K562 (cell line): ENCODE measurements around the gene ACAD8. TPM values are rescaled to one million over a fixed set of nuclear protein-coding genes. Genes with fewer than 3 reads are reported as not detected.

Experiments used
- AFF1 ChIP-seq, 2 experiments: fragments of 450-650 bp; IDR thresholded peaks; 2 replicates each; pipeline ENCODE4 v1.6.1; 2018; ENCODE audit warnings: mild to moderate bottlenecking in 2 of 2, low read depth in 1 of 2; ENCODE audit not compliant: partially characterized antibody in 2 of 2
- ARNT ChIP-seq, 2 experiments: fragments of 450-650 bp; IDR thresholded peaks; 2 replicates each; pipeline ENCODE4 v1.6.1; 2016; ENCODE audit warnings: mild to moderate bottlenecking in 1 of 2
- BHLHE40 ChIP-seq: IDR thresholded peaks from 2 replicates; pipeline ENCODE4 v1.6.1; 2011; ENCODE audit warnings: low read length, improper control_type of control experiment
- CREM ChIP-seq: IDR thresholded peaks from 2 replicates; pipeline ENCODE4 v1.6.1; 2014; ENCODE audit warnings: antibody characterized with exemption, low read depth
- ELK1 ChIP-seq: sonication (generic); formaldehyde crosslinking; IDR thresholded peaks from 2 replicates; pipeline ENCODE4 v1.8.1; 2022; ENCODE audit warnings: missing genetic modification reagents
- ETV1 ChIP-seq: fragments of 450-650 bp; conservative IDR thresholded peaks from 2 replicates; pipeline ENCODE4 v1.6.1; 2016; ENCODE audit warnings: missing genetic modification characterization, control low read depth, low read depth, missing compliant biosample characterization
- LCOR ChIP-seq: sonication (generic); formaldehyde crosslinking; IDR thresholded peaks from 2 replicates; pipeline ENCODE4 v1.8.0; 2022; ENCODE audit warnings: mild to moderate bottlenecking, missing genetic modification reagents
- MXI1 ChIP-seq: IDR thresholded peaks from 2 replicates; pipeline ENCODE4 v1.6.1; 2011; ENCODE audit warnings: low read depth, mild to moderate bottlenecking, improper control_type of control experiment, low read length
- MYBL2 ChIP-seq, 2 experiments: fragments of 450-650 bp in 1 of 2; sonication (generic) in 1 of 2; formaldehyde crosslinking in 1 of 2; IDR thresholded peaks; 2 replicates each; pipeline versions ENCODE4 v1.6.1 to v1.8.1; 2017 to 2022; ENCODE audit warnings: borderline replicate concordance in 1 of 2, inconsistent platforms in 1 of 2, low read depth in 1 of 2, mild to moderate bottlenecking in 1 of 2, missing genetic modification reagents in 1 of 2, moderate library complexity in 1 of 2
- NR4A1 ChIP-seq, 2 experiments: fragments of 250-450 bp in 1 of 2; fragments of 450-650 bp in 1 of 2; sonication (Bioruptor Pico) in 1 of 2; IDR thresholded peaks; 2 replicates each; pipeline versions ENCODE4 v1.4.0 to v1.6.1; 2016 to 2020; ENCODE audit warnings: mild to moderate bottlenecking in 2 of 2, missing compliant biosample characterization in 1 of 2, missing genetic modification characterization in 1 of 2, moderate library complexity in 1 of 2
- POU5F1 ChIP-seq: fragments of 150-350 bp; IDR thresholded peaks from 2 replicates; pipeline ENCODE4 v1.6.1; 2014; ENCODE audit warnings: borderline replicate concordance, low read length, low read depth, mild to moderate bottlenecking; ENCODE audit not compliant: partially characterized antibody
- RB1 ChIP-seq: fragments of 450-650 bp; IDR thresholded peaks from 2 replicates; pipeline ENCODE4 v1.6.1; 2017; ENCODE audit warnings: low read depth, mild to moderate bottlenecking
- RBM25 ChIP-seq: fragments of 200-400 bp; formaldehyde crosslinking; IDR thresholded peaks from 2 replicates; pipeline ENCODE4 v1.6.1; 2018; ENCODE audit warnings: low read length, low read depth, moderate library complexity; ENCODE audit not compliant: severe bottlenecking
- SMAD2 ChIP-seq: fragments of 150-350 bp; IDR thresholded peaks from 2 replicates; pipeline ENCODE4 v1.6.1; 2014; ENCODE audit warnings: low read depth, mild to moderate bottlenecking, low read length
- SP2 ChIP-seq: IDR thresholded peaks from 2 replicates; pipeline ENCODE4 v1.6.1; 2011; ENCODE audit warnings: mild to moderate bottlenecking, low read depth, low read length, moderate library complexity; ENCODE audit not compliant: poor library complexity, severe bottlenecking; ENCODE audit errors: extremely low read depth
- TGIF2 ChIP-seq: sonication (generic); formaldehyde crosslinking; IDR thresholded peaks from 2 replicates; pipeline ENCODE4 v1.8.1; 2022; ENCODE audit warnings: mild to moderate bottlenecking, missing genetic modification reagents, moderate library complexity
- ZBTB26 ChIP-seq: fragments of 450-650 bp; formaldehyde crosslinking; IDR thresholded peaks from 2 replicates; pipeline ENCODE4 v1.4.0; 2022; ENCODE audit warnings: missing genetic modification characterization
- ZKSCAN8 ChIP-seq: fragments of 200-800 bp; sonication (Bioruptor generic); IDR thresholded peaks from 2 replicates; pipeline ENCODE4 v1.6.1; 2016; ENCODE audit warnings: missing genetic modification characterization, missing compliant biosample characterization
- ZNF282 ChIP-seq: sonication (generic); formaldehyde crosslinking; IDR thresholded peaks from 2 replicates; pipeline ENCODE4 v1.8.1; 2023; ENCODE audit warnings: missing genetic modification reagents
- polyA plus RNA-seq, 8 experiments: library from polyadenylated mRNA; depleted of rRNA in 4 of 8; stranded (reverse) in 5 of 8; unstranded in 3 of 8; fragments of >200 nt; fragmentation: Nextera tagmentation in 2 of 8; fragmentation: Illumina TruSeq in 1 of 8; extraction: Ambion mirVana in 2 of 8; extraction: Trizol in 1 of 8; gene quantifications; 2 replicates each; pipeline versions ENCODE4 v1.2.1 to v1.2.3, GENCODE V29; 2011 to 2014; ENCODE audit warnings: inconsistent platforms in 1 of 8, missing spikeins in 1 of 8
- total RNA-seq, 7 experiments: library from RNA; depleted of rRNA in 6 of 7; stranded (reverse); fragments of >200 nt in 6 of 7; fragmentation: Illumina TruSeq in 2 of 7; extraction: Trizol in 2 of 7; gene quantifications; 2 replicates each; pipeline versions ENCODE4 v1.2.1 to v1.2.3, GENCODE V29; 2011 to 2021; ENCODE audit warnings: low replicate concordance in 1 of 7

Gene ACAD8
- total and polyA plus RNA-seq, 9 of the 15 experiments (the other 6 are each of a cell fraction or from before 2014, with no cell fraction given), result 6.5 to 34.1 (median 20.1) TPM

- TF ChIP-seq AFF1 (IDR thresholded peaks at IDR 0.05; ENCODE audit: low read depth in 1 of 2, partially characterized antibody in 2 of 2) (peak in 1 of 2 experiments; percentile 36), ZNF282 (CRISPR knock-in tag) (no peak), BHLHE40 (peak; percentile 66), LCOR (CRISPR knock-in tag) (0 out of 2 replicates have a peak, but pooled peaks have one; percentile 53), TGIF2 (0 out of 2 replicates have a peak, but pooled peaks have one; percentile 79), RBM25 (peak; percentile 91), ELK1 (CRISPR knock-in tag) (no peak), RB1 (peak; percentile 88), NR4A1 (CRISPR knock-in tag; IDR thresholded peaks at IDR 0.05) (no peak), NR4A1 (tag; IDR thresholded peaks at IDR 0.05) (peak; percentile 72), ZBTB26 (CRISPR knock-in tag) (no peak), CREM (peak; percentile 41; the same call in 1 of the 2 replicates), SMAD2 (no peak), SP2 (peak; percentile 58), MXI1 (peak; percentile 78; the same call in 1 of the 2 replicates), POU5F1 (peak; percentile 83), ARNT (IDR thresholded peaks at IDR 0.05) (0 out of 4 replicates have a peak, but pooled peaks have one; percentile 48 to 55), ZKSCAN8 (CRISPR knock-in tag) (no peak), ETV1 (tag) (peak; percentile 72), MYBL2 (IDR thresholded peaks at IDR 0.05; ENCODE audit: low read depth) (peak; percentile 87), MYBL2 (CRISPR knock-in tag; IDR thresholded peaks at IDR 0.05; ENCODE audit: borderline replicate concordance) (no peak)
Measured at GRCh38 chr11:134223836-134224709, 29.3 kb upstream of the ACAD8 start, which contains the start of the genes NCAPD3 and VPS26B (continued).
